Activated CD8-positive, alpha-beta T cell treated with anti-CD3 and anti-CD28 coated beads for 36 hours (primary cell): ENCODE data around the gene CLINT1. TPM values are rescaled to one million over a fixed set of nuclear protein-coding genes. Genes with fewer than 3 reads are reported as not detected.
"Not testable (repeated sequence)": the region's sequence is repeated elsewhere in the genome, so short reads cannot be mapped to it uniquely, and the experiment has no call there.

Source experiments
- ATAC-seq: fragments of 200-7000 bp; cut with Tn5 transposase; one replicate; pipeline ENCODE4 v1.10.0; 2021; ENCODE audit warnings: mild to moderate bottlenecking, moderate library complexity
- CTCF ChIA-PET: fragments of 350-600 bp; sonication (Branson Sonifier 250); formaldehyde crosslinking; loops from one replicate; lab custom pipeline; 2021; ENCODE audit warnings: antibody characterized with exemption; lab: Charles Lee
- POLR2A ChIA-PET: fragments of 350-600 bp; sonication (Branson Sonifier 250); formaldehyde crosslinking; loops from one replicate; lab custom pipeline; 2021; ENCODE audit warnings: antibody characterized with exemption; lab: Charles Lee
- DNase-seq: peaks from one replicate; pipeline ENCODE4 v3.0.0-alpha.2; 2020
- H3K27ac Mint-ChIP-seq: one replicate; pipeline ENCODE4 v1.8.0; 2021; ENCODE audit warnings: mild to moderate bottlenecking, mixed read lengths
- H3K27me3 Mint-ChIP-seq: one replicate; pipeline ENCODE4 v1.8.0; 2021; ENCODE audit warnings: mixed read lengths
- H3K36me3 Mint-ChIP-seq: one replicate; pipeline ENCODE4 v1.8.0; 2021; ENCODE audit warnings: low read depth, mixed read lengths
- H3K4me1 Mint-ChIP-seq: one replicate; pipeline ENCODE4 v1.8.0; 2021; ENCODE audit warnings: low read depth, mixed read lengths
- H3K4me3 Mint-ChIP-seq: one replicate; pipeline ENCODE4 v1.8.0; 2021; ENCODE audit warnings: mild to moderate bottlenecking, moderate library complexity, mixed read lengths
- H3K9me3 Mint-ChIP-seq: one replicate; pipeline ENCODE4 v1.8.0; 2021; ENCODE audit warnings: mixed read lengths
- intact Hi-C: fragments of 100-400 bp; cut with micrococcal nuclease; formaldehyde crosslinking; loops from one replicate; pipeline ENCODE4 v1.10.0; 2022
- total RNA-seq, 2 experiments: library from RNA; stranded (reverse); gene quantifications; one replicate each; pipeline ENCODE4 v1.2.3, GENCODE V29; 2021
- TF ChIP-seq, protein P1 (sequence below): fragments of 200-600 bp; IDR thresholded peaks from one replicate; pipeline ENCODE4 v1.8.0; 2022; ENCODE audit warnings: antibody characterized with exemption, mild to moderate bottlenecking

Gene CLINT1
- total RNA-seq, 2 experiments from 2014 or later: 56.8 to 60.7 TPM

DNA sequence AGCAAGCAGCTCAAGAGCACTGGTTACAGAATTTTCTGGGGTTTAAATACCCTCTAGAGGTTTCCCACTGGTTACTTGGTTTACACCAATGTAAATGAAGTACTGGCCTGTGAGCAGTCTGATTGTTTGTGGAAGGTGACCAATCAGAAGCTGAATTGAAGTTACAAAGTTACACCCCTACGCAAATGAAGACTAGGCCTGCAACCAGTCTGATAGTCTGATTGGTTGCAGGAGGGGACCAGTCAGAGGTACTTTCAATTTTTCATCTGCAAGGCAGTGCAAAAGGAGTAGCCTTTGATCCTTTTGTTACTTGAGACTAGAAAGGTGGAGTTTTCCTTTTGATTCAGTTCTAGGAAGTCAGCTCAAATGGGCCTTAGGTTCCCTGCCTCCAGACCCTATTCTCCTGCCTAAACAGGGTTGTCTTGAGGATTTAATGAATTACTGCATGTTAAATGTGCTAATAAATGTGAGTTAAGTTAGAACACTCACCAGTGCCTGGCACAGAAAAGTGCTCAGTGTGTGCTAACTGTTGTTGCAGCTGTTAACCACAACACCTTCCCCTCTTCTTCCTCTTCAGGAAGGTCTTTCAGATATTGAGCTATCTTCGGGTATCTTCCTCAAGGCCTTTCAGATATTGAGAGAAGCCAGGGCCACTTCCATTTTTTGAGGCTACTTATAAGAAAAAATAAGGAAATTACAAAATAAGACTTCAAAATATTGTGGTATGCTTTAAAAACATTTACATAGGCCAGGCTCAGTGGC is 32.1 kb upstream of the CLINT1 start:
- Mint-ChIP-seq H3K27ac (no peak overlapping the region), H3K4me3 (no peak overlapping the region), H3K4me1 (peaks cover 17% of the 10 kb centered on the region), H3K27me3 (no peaks in the 10 kb centered on the region), H3K9me3 (no peaks in the 10 kb centered on the region), H3K36me3 (no peaks in the 10 kb centered on the region)
- CTCF ChIA-PET: interaction anchor here (1.0 to 1.3 kb wide), 3 partner anchors 27 to 129 kb away, joined by 3 to 4 read pairs (median 3); no protein-coding TSS in a partner anchor
- POLR2A ChIA-PET: interaction anchor here (0.6 to 1.2 kb wide), 2 partner anchors 38 to 103 kb away, joined by 3 read pairs; no protein-coding TSS in a partner anchor
- ATAC-seq (peak; percentile 58), DNase-seq (no peak)
- TF ChIP-seq, protein P1, sequence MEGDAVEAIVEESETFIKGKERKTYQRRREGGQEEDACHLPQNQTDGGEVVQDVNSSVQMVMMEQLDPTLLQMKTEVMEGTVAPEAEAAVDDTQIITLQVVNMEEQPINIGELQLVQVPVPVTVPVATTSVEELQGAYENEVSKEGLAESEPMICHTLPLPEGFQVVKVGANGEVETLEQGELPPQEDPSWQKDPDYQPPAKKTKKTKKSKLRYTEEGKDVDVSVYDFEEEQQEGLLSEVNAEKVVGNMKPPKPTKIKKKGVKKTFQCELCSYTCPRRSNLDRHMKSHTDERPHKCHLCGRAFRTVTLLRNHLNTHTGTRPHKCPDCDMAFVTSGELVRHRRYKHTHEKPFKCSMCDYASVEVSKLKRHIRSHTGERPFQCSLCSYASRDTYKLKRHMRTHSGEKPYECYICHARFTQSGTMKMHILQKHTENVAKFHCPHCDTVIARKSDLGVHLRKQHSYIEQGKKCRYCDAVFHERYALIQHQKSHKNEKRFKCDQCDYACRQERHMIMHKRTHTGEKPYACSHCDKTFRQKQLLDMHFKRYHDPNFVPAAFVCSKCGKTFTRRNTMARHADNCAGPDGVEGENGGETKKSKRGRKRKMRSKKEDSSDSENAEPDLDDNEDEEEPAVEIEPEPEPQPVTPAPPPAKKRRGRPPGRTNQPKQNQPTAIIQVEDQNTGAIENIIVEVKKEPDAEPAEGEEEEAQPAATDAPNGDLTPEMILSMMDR: no peak
- intact Hi-C loops: no loop called here

DNA sequence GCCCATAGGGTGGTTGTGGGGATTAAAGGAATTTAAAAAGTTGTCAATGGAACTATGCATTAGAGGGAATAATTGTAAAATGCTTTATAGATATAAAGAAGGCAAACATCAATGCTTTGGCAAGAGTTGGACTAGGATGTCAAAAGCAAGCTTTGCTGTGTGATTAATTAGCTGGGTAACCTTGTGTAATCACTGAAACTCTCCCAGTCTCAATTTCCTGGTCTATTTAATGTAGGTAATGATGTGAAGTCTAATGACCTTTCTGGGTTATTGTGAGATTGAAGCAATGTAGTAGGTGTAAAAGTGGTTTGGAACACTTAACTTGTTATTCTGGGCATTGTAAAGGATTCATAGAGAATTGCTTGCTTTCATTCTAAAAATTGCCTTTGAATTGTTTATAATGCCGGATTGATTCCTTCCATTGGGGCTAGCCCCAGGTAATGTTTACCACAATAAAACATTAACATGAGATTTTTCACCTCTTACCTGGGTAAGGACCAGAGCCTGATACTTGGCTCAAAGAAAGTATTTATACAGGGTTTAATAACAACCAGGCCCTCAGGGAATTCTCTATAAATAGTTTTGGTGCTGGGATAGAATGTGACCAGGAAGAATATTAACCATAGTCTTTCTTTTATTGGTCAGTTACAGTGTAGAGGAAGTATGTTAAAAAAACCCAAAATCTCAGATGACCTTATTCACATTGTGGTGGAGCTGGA is 30.0 kb upstream of the CLINT1 start:
- Mint-ChIP-seq H3K4me3 (no peak overlapping the region), H3K27ac (no peak overlapping the region), H3K9me3 (no peaks in the 10 kb centered on the region), H3K36me3 (no peaks in the 10 kb centered on the region), H3K4me1 (peaks cover 17% of the 10 kb centered on the region), H3K27me3 (no peaks in the 10 kb centered on the region)
- TF ChIP-seq, protein P1: no peak
- intact Hi-C loops: no loop called here
- CTCF ChIA-PET: no interaction called here
- POLR2A ChIA-PET: no interaction called here
- DNase-seq (no peak), ATAC-seq (no peak)

DNA sequence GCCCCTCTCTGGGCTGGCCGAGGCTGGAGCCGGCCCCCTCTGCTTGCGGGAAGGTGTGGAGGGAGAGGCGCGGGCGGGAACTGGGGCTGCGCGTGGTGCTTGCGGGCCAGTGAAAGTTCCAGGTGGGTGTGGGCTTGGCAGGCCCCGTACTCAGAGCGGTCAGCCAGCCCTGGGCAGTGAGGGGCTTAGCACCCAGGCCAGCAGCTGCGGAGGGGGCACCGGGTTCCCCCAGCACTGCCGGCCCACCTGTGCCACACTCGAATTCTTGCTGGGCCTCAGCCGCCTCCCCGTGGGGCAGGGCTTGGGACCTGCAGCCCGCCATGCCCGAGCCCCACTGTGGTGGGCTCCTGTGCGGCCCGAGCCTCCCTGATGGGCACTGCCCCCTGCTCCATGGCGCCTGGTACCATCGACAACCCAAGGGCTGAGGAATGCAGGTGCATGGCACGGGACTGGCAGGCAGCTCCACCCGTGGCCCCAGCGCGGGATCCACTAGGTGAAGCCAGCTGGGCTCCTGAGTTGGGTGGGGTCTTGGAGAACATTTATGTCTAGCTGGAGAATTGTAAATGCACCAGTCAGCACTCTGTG is 27.9 kb upstream of the CLINT1 start:
- no peaks in the 10 kb centered on the region for H3K36me3 Mint-ChIP-seq
- H3K27ac Mint-ChIP-seq: no peak overlapping the region
- DNase-seq: no peak
- H3K4me3 Mint-ChIP-seq: no peak overlapping the region
- intact Hi-C loops: no loop called here
- ATAC-seq: no peak
- H3K4me1 Mint-ChIP-seq: peaks cover 11% of the 10 kb centered on the region
- no peaks in the 10 kb centered on the region for H3K9me3 Mint-ChIP-seq
- CTCF ChIA-PET: no interaction called here
- TF ChIP-seq, protein P1: no peak
- no peaks in the 10 kb centered on the region for H3K27me3 Mint-ChIP-seq
- POLR2A ChIA-PET: interaction anchor here (0.6 kb wide), 1 partner anchor 593 kb away, joined by 3 read pairs; no protein-coding TSS in a partner anchor

DNA sequence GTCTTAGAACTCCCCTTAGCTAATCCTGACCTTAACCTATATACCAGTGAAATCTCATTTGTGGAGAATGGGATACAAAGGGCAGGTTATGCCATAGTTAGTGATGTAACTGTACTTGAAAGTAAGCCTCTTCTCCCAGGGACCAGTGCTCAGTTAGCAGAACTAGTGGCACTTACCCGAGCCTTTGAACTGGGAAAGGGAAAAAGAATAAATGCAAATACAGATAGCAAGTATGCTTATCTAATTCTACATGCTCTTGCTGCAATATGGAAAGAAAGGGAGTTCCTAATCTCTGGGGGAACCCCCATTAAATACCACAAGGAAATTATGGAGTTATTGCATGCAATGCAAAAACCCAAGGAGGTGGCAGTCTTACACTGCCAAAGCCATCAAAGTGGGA is 26.1 kb upstream of the CLINT1 start:
- H3K27me3 Mint-ChIP-seq, H3K4me3 Mint-ChIP-seq, H3K36me3 Mint-ChIP-seq, ATAC-seq, H3K9me3 Mint-ChIP-seq, H3K27ac Mint-ChIP-seq, POLR2A ChIA-PET, H3K4me1 Mint-ChIP-seq, CTCF ChIA-PET, DNase-seq, intact Hi-C loops: not testable (repeated sequence)

DNA sequence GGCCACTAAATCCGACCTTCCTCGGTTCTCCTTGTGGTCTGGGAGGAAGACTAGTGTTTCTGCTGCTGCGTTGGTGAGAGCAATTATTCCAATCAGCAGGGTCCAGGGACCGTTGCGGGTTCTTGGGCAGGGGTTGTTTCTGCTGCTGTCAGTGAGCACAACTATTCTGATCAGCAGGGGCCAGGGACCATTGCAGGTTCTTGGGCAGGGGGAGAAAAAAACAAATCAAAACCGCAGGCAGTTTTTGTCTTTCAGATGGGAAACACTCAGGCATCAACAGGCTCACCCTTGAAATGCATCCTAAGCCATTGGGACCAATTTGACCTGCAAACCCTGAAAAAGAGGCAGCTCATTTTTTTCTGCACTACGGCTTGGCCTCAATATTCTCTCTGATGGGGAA is 22.6 kb upstream of the CLINT1 start:
- H3K4me1 Mint-ChIP-seq, intact Hi-C loops, H3K36me3 Mint-ChIP-seq, H3K27me3 Mint-ChIP-seq, POLR2A ChIA-PET, H3K4me3 Mint-ChIP-seq, H3K27ac Mint-ChIP-seq, H3K9me3 Mint-ChIP-seq, ATAC-seq, DNase-seq: not testable (repeated sequence)
- CTCF ChIA-PET: interaction anchor here (0.6 kb wide), 1 partner anchor 975 kb away, joined by 3 read pairs; no protein-coding TSS in a partner anchor
